GM23338 (cell line): ENCODE results near the gene GTF3C5. TPM values are rescaled to one million over a fixed set of nuclear protein-coding genes. Genes with fewer than 3 reads are reported as not detected.
A peak's percentile ranks its signal among the peaks of the same experiment; 100 is the strongest.

Experiments used
- CREB1 ChIP-seq: fragments of 250-450 bp; sonication (Bioruptor Pico); IDR thresholded peaks from 2 replicates; pipeline ENCODE4 v1.5.0; 2020; ENCODE audit warnings: low read depth, mild to moderate bottlenecking, moderate library complexity
- ETS1 ChIP-seq: IDR thresholded peaks from 2 replicates; pipeline ENCODE4 v1.6.1; 2016; ENCODE audit warnings: antibody characterized with exemption
- EZH2 ChIP-seq: fragments of 200-600 bp; sonication (generic); IDR thresholded peaks from one replicate; pipeline ENCODE4 v1.8.0; 2017; ENCODE audit warnings: antibody characterized with exemption, mild to moderate bottlenecking, low read depth; ENCODE audit not compliant: unreplicated experiment
- REST ChIP-seq: IDR thresholded peaks from one replicate; pipeline ENCODE4 v1.6.1; 2018; ENCODE audit warnings: antibody characterized with exemption; ENCODE audit not compliant: unreplicated experiment
- STAT1 ChIP-seq: IDR thresholded peaks from one replicate; pipeline ENCODE4 v1.6.1; 2016; ENCODE audit warnings: antibody characterized with exemption; ENCODE audit not compliant: unreplicated experiment
- ZNF114 ChIP-seq: fragments of 250-450 bp; sonication (Bioruptor Pico); IDR thresholded peaks from 2 replicates; pipeline ENCODE4 v1.5.0; 2020; ENCODE audit warnings: mild to moderate bottlenecking, moderate library complexity
- ZNF331 ChIP-seq: fragments of 250-450 bp; sonication (Bioruptor Pico); IDR thresholded peaks from 2 replicates; pipeline ENCODE4 v1.5.0; 2020; ENCODE audit warnings: low read depth, mild to moderate bottlenecking, moderate library complexity
- ZNF462 ChIP-seq: fragments of 250-450 bp; sonication (Bioruptor Pico); IDR thresholded peaks from 2 replicates; pipeline ENCODE4 v1.5.0; 2020; ENCODE audit warnings: mild to moderate bottlenecking, moderate library complexity
- microRNA-seq: library from miRNA; unstranded; fragments of <30 nt; microRNA quantifications from one replicate; pipeline ENCODE4, GENCODE V29; 2017
- polyA plus RNA-seq: library from polyadenylated mRNA; unstranded; fragments of >200 nt; fragmentation: Nextera tagmentation; extraction: Ambion mirVana; gene quantifications from 2 replicates; pipeline ENCODE4 v1.2.1, GENCODE V29; 2016
- small RNA-seq: library from RNA; depleted of rRNA; stranded (forward); fragments of <200 nt; gene quantifications from one replicate; pipeline ENCODE3, GENCODE V24; 2014; ENCODE audit warnings: low replicate concordance
- total RNA-seq: library from RNA; depleted of rRNA; stranded (reverse); fragments of >200 nt; shearing (Covaris generic); gene quantifications from 2 replicates; pipeline ENCODE4 v1.2.3, GENCODE V29; 2014; rRNA removed

GTF3C5 gene
- total and polyA plus RNA-seq, 2 experiments from 2014 or later = 46.0 to 78.8 TPM

GRCh38 chr9:133107245-133107722 is 76.5 kb downstream of the GTF3C5 start (continued):
- TF ChIP-seq ZNF462 (CRISPR knock-in tag) (no peak), STAT1 (no peak), REST (no peak), EZH2 (no peak), ZNF331 (CRISPR knock-in tag) (no peak), ZNF114 (CRISPR knock-in tag) (no peak), ETS1 (no peak), CREB1 (CRISPR knock-in tag) (no peak)

Small RNA genes lying within 50 kb of the gene (microRNA-seq; reads per million reads assigned to microRNA genes)
- gene MIR6877 = 2.7 reads per million, percentile 8 among the genes with 10 or more reads in this experiment

Small RNA genes lying within 50 kb of the gene (small RNA-seq; reads per million reads assigned to genes)
- not detected for gene MIR6877

Other genes with a start within 250 kb of the GTF3C5 start
- 0.14 and 0.82 TPM in 2 replicates for gene AK8, start 152.7 kb upstream of the GTF3C5 start, total RNA-seq
- gene AK8, start 152.7 kb upstream of the GTF3C5 start, polyA plus RNA-seq = 0.70 and 0.78 TPM in 2 replicates
- gene SPACA9, start 152.1 kb upstream of the GTF3C5 start, total RNA-seq = 0.78 and 1.5 TPM in 2 replicates
- gene SPACA9, start 152.1 kb upstream of the GTF3C5 start, polyA plus RNA-seq = 0.85 and 1.1 TPM in 2 replicates
- gene TSC1, start 86.4 kb upstream of the GTF3C5 start, total RNA-seq = 43.2 and 48.0 TPM in 2 replicates
- gene TSC1, start 86.4 kb upstream of the GTF3C5 start, polyA plus RNA-seq = 20.1 and 23.7 TPM in 2 replicates
- gene GFI1B, start 52.3 kb upstream of the GTF3C5 start, total RNA-seq = 0.38 and 1.0 TPM in 2 replicates
- 0.28 TPM in 1 of 2 replicates, not detected in the other for gene GFI1B, start 52.3 kb upstream of the GTF3C5 start, polyA plus RNA-seq
- gene CEL, start 31.0 kb downstream of the GTF3C5 start, total RNA-seq = 1.0 and 2.3 TPM in 2 replicates
- gene CEL, start 31.0 kb downstream of the GTF3C5 start, polyA plus RNA-seq = 0.26 and 0.27 TPM in 2 replicates
- gene RALGDS, start 90.2 kb downstream of the GTF3C5 start, total RNA-seq = 15.5 and 20.3 TPM in 2 replicates
- 6.1 and 8.6 TPM in 2 replicates for gene RALGDS, start 90.2 kb downstream of the GTF3C5 start, polyA plus RNA-seq
- 15.7 and 22.4 TPM in 2 replicates for gene GBGT1, start 132.9 kb downstream of the GTF3C5 start, total RNA-seq
- gene GBGT1, start 132.9 kb downstream of the GTF3C5 start, polyA plus RNA-seq = 3.7 and 4.9 TPM in 2 replicates
- gene OBP2B, start 178.3 kb downstream of the GTF3C5 start, total RNA-seq = not detected in 2 replicates
- not detected in 2 replicates for gene OBP2B, start 178.3 kb downstream of the GTF3C5 start, polyA plus RNA-seq
- gene ABO, start 244.2 kb downstream of the GTF3C5 start, total RNA-seq = 0.16 and 0.28 TPM in 2 replicates
- 0.21 and 0.34 TPM in 2 replicates for gene ABO, start 244.2 kb downstream of the GTF3C5 start, polyA plus RNA-seq